H9 (cell line): ENCODE results near the gene NDUFAF2. TPM values are rescaled to one million over a fixed set of nuclear protein-coding genes. Genes with fewer than 3 reads are reported as not detected.

Experiments
- DNase-seq: peaks from one replicate; pipeline ENCODE4 v3.0.0-alpha.2; 2017
- H2AFZ ChIP-seq: one replicate; pipeline ENCODE4 v1.6.1; 2013; ENCODE audit warnings: mild to moderate bottlenecking, low read length, control low read depth, moderate library complexity
- H2AK5ac ChIP-seq: 2 replicates; pipeline ENCODE4 v1.6.1; 2013; ENCODE audit warnings: low read length, control low read depth, mixed read lengths; ENCODE audit not compliant: insufficient read length
- H2BK120ac ChIP-seq: one replicate; pipeline ENCODE4 v1.6.1; 2013; ENCODE audit warnings: low read depth, mild to moderate bottlenecking, low read length, control low read depth, inconsistent platforms; ENCODE audit not compliant: poor library complexity, severe bottlenecking
- H2BK12ac ChIP-seq: 2 replicates; pipeline ENCODE4 v1.6.1; 2013; ENCODE audit warnings: low read length, control low read depth, mixed read lengths, low read depth; ENCODE audit not compliant: insufficient read length
- H2BK15ac ChIP-seq: 2 replicates; pipeline ENCODE4 v1.6.1; 2013; ENCODE audit warnings: low read depth, low read length, control low read depth
- H2BK20ac ChIP-seq: one replicate; pipeline ENCODE4 v1.6.1; 2013; ENCODE audit warnings: low read depth, mild to moderate bottlenecking, low read length, control low read depth, inconsistent platforms; ENCODE audit not compliant: poor library complexity, severe bottlenecking
- H2BK5ac ChIP-seq: 2 replicates; pipeline ENCODE4 v1.6.1; 2013; ENCODE audit warnings: low read length, control low read depth, mixed read lengths; ENCODE audit not compliant: insufficient read length
- H3K14ac ChIP-seq: 2 replicates; pipeline ENCODE4 v1.6.1; 2013; ENCODE audit warnings: low read length, control low read depth; ENCODE audit not compliant: insufficient read depth
- H3K18ac ChIP-seq: 2 replicates; pipeline ENCODE4 v1.6.1; 2013; ENCODE audit warnings: low read depth, mild to moderate bottlenecking, mixed read lengths, low read length, control low read depth; ENCODE audit not compliant: insufficient read length
- H3K23ac ChIP-seq: 2 replicates; pipeline ENCODE4 v1.6.1; 2013; ENCODE audit warnings: low read length, control low read depth, mixed read lengths, low read depth; ENCODE audit not compliant: insufficient read length
- H3K23me2 ChIP-seq: 2 replicates; pipeline ENCODE4 v1.6.1; 2013; ENCODE audit warnings: low read depth, mild to moderate bottlenecking, mixed read lengths, low read length, control low read depth; ENCODE audit not compliant: insufficient read length, poor library complexity, severe bottlenecking
- H3K27ac ChIP-seq: 2 replicates; pipeline ENCODE4 v1.5.1; 2013; ENCODE audit warnings: low read length, control low read depth, mixed read lengths, low read depth; ENCODE audit not compliant: insufficient read length
- H3K27me3 ChIP-seq: 2 replicates; pipeline ENCODE4 v1.6.1; 2013; ENCODE audit warnings: low read length, control low read depth, inconsistent platforms; ENCODE audit not compliant: insufficient read depth
- H3K4ac ChIP-seq: 2 replicates; pipeline ENCODE4 v1.6.1; 2013; ENCODE audit warnings: low read depth, mild to moderate bottlenecking, control low read depth, inconsistent platforms, low read length, moderate library complexity
- H3K4me1 ChIP-seq: 2 replicates; pipeline ENCODE4 v1.6.1; 2013; ENCODE audit warnings: low read length, control low read depth, inconsistent platforms; ENCODE audit not compliant: insufficient read depth
- H3K4me2 ChIP-seq: 2 replicates; pipeline ENCODE4 v1.6.1; 2013; ENCODE audit warnings: low read length, control low read depth, mixed read lengths; ENCODE audit not compliant: insufficient read length, insufficient read depth
- H3K56ac ChIP-seq: 2 replicates; pipeline ENCODE4 v1.6.1; 2013; ENCODE audit warnings: low read depth, mild to moderate bottlenecking, mixed read lengths, low read length, control low read depth; ENCODE audit not compliant: insufficient read length
- H3K79me1 ChIP-seq: 2 replicates; pipeline ENCODE4 v1.6.1; 2013; ENCODE audit warnings: low read depth, mild to moderate bottlenecking, moderate library complexity, low read length, control low read depth, inconsistent platforms; ENCODE audit not compliant: insufficient read depth, poor library complexity, severe bottlenecking
- H3K79me2 ChIP-seq: 2 replicates; pipeline ENCODE4 v1.6.1; 2013; ENCODE audit warnings: low read length, control low read depth, inconsistent platforms; ENCODE audit not compliant: insufficient read depth
- H3K9ac ChIP-seq: 2 replicates; pipeline ENCODE4 v1.6.1; 2013; ENCODE audit warnings: low read length, control low read depth, mixed read lengths; ENCODE audit not compliant: insufficient read length; ENCODE audit errors: extremely low read depth
- H3K9me3 ChIP-seq: one replicate; pipeline ENCODE4 v1.6.1; 2013; ENCODE audit warnings: low read depth, low read length, inconsistent platforms; ENCODE audit not compliant: control insufficient read depth
- H3T11ph ChIP-seq: one replicate; pipeline ENCODE4 v1.6.1; 2013; ENCODE audit warnings: mild to moderate bottlenecking, low read length, control low read depth, inconsistent platforms
- H4K20me1 ChIP-seq: one replicate; pipeline ENCODE4 v1.6.1; 2013; ENCODE audit not compliant: control insufficient read depth, insufficient read length, insufficient read depth
- H4K5ac ChIP-seq: 2 replicates; pipeline ENCODE4 v1.6.1; 2013; ENCODE audit warnings: low read depth, mild to moderate bottlenecking, mixed read lengths, low read length, control low read depth; ENCODE audit not compliant: insufficient read length
- H4K8ac ChIP-seq: replicated peaks from 2 replicates; pipeline ENCODE4 v1.6.1; 2013; ENCODE audit warnings: low read length, control low read depth, mixed read lengths, low read depth; ENCODE audit not compliant: insufficient read length
- H4K91ac ChIP-seq: 2 replicates; pipeline ENCODE4 v1.6.1; 2013; ENCODE audit warnings: low read depth, mild to moderate bottlenecking, moderate library complexity, mixed read lengths, low read length, control low read depth; ENCODE audit not compliant: insufficient read length
- H3K27ac Mint-ChIP-seq, 3 experiments: 2 replicates in 2 of 3; 3 replicates in 1 of 3; pipeline ENCODE4 v1.8.0; 2020 to 2021; ENCODE audit warnings: mixed read lengths in 3 of 3, mild to moderate bottlenecking in 1 of 3, moderate library complexity in 1 of 3
- H3K27me3 Mint-ChIP-seq: 2 replicates; pipeline ENCODE4 v1.8.0; 2021; ENCODE audit warnings: low read depth, mild to moderate bottlenecking, moderate library complexity, mixed read lengths
- H3K36me3 Mint-ChIP-seq, 3 experiments: 2 replicates in 2 of 3; 3 replicates in 1 of 3; pipeline ENCODE4 v1.8.0; 2020 to 2021; ENCODE audit warnings: low read depth in 3 of 3, mixed read lengths in 3 of 3; ENCODE audit not compliant: insufficient read depth in 1 of 3
- H3K4me1 Mint-ChIP-seq, 2 experiments: 2 replicates each; pipeline ENCODE4 v1.8.0; 2020; ENCODE audit warnings: mixed read lengths in 2 of 2
- H3K4me3 Mint-ChIP-seq, 2 experiments: 2 replicates in 1 of 2; 3 replicates in 1 of 2; pipeline ENCODE4 v1.8.0; 2020 to 2021; ENCODE audit warnings: mild to moderate bottlenecking in 2 of 2, mixed read lengths in 2 of 2, moderate library complexity in 1 of 2
- H3K9me3 Mint-ChIP-seq, 2 experiments: 2 replicates in 1 of 2; 3 replicates in 1 of 2; pipeline ENCODE4 v1.8.0; 2020; ENCODE audit warnings: mild to moderate bottlenecking in 2 of 2, mixed read lengths in 2 of 2, moderate library complexity in 1 of 2
- WGBS: extraction: QIAGEN DNeasy Blood & Tissue Kit; methylation state at CpG from one replicate; pipeline ENCODE4 v1.1.7; 2013; ENCODE audit warnings: missing lambda C conversion rate, low lambda C conversion rate, mixed read lengths; ENCODE audit not compliant: insufficient read length; ENCODE audit errors: extremely low coverage; 5-methylcytosine and 5-hydroxymethylcytosine counted together
- total RNA-seq: library from RNA; stranded (reverse); gene quantifications from 2 replicates; pipeline ENCODE4 v1.2.1, GENCODE V29; 2021
- TF ChIP-seq, protein P1 (sequence below): fragments of 200-600 bp; sonication (generic); conservative IDR thresholded peaks from 3 replicates; pipeline ENCODE4 v1.8.0; 2021; ENCODE audit warnings: antibody characterized with exemption, mild to moderate bottlenecking

The NDUFAF2 gene
- total RNA-seq, 1 experiment from 2014 or later, result 31.4 TPM

- no CpG with 5 or more reads among the region's 3 CpGs for WGBS
- H3K4me3 Mint-ChIP-seq, result no peak overlapping the region
- H3K27ac Mint-ChIP-seq, result no peak overlapping the region
Measured at GRCh38 chr5:61177070-61177469, 232.1 kb downstream of the NDUFAF2 start.

More at GRCh38 chr5:61177070-61177469, 232.1 kb downstream of the NDUFAF2 start:
- Histone ChIP-seq H3K79me1 (no peaks in the 10 kb centered on the region), H4K8ac (no peak overlapping the region), H3K56ac (no peak overlapping the region), H4K20me1 (no peaks in the 10 kb centered on the region), H3K9me3 (no peaks in the 10 kb centered on the region), H2BK12ac (no peak overlapping the region), H3K79me2 (no peaks in the 10 kb centered on the region), H4K91ac (no peak overlapping the region), H2BK15ac (no peak overlapping the region), H3K23me2 (no peaks in the 10 kb centered on the region), H2BK5ac (no peak overlapping the region), H3K23ac (no peak overlapping the region), H3K27me3 (no peaks in the 10 kb centered on the region), H3K4me1 (no peaks in the 10 kb centered on the region), H3K27ac (no peak overlapping the region), H3K18ac (no peak overlapping the region), H3K14ac (no peak overlapping the region), H3T11ph (no peak overlapping the region), H3K9ac (no peak overlapping the region), H3K4me2 (no peak overlapping the region), H2AFZ (no peak overlapping the region), H4K5ac (no peak overlapping the region), H2AK5ac (no peak overlapping the region), H2BK120ac (no peak overlapping the region), H3K4ac (no peak overlapping the region), H2BK20ac (no peak overlapping the region)
- Mint-ChIP-seq H3K9me3 (no peaks in the 10 kb centered on the region), H3K27me3 (no peaks in the 10 kb centered on the region), H3K4me1 (no peaks in the 10 kb centered on the region), H3K36me3 (no peaks in the 10 kb centered on the region)
- TF ChIP-seq, protein P1, sequence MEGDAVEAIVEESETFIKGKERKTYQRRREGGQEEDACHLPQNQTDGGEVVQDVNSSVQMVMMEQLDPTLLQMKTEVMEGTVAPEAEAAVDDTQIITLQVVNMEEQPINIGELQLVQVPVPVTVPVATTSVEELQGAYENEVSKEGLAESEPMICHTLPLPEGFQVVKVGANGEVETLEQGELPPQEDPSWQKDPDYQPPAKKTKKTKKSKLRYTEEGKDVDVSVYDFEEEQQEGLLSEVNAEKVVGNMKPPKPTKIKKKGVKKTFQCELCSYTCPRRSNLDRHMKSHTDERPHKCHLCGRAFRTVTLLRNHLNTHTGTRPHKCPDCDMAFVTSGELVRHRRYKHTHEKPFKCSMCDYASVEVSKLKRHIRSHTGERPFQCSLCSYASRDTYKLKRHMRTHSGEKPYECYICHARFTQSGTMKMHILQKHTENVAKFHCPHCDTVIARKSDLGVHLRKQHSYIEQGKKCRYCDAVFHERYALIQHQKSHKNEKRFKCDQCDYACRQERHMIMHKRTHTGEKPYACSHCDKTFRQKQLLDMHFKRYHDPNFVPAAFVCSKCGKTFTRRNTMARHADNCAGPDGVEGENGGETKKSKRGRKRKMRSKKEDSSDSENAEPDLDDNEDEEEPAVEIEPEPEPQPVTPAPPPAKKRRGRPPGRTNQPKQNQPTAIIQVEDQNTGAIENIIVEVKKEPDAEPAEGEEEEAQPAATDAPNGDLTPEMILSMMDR, result no peak
- DNase-seq, result no peak
